Right atrium auricular region (tissue), 2 donors: ENCODE results near the gene ABHD2. TPM values are rescaled to one million over a fixed set of nuclear protein-coding genes. Genes with fewer than 3 reads are reported as not detected.
A peak's percentile ranks its signal among the peaks of the same experiment; 100 is the strongest.

Source experiments
- DNase-seq: peaks from one replicate; pipeline ENCODE4 v3.0.0-alpha.2; 2019; ENCODE audit warnings: low spot score
- H3K27ac ChIP-seq, 2 donors: fragments of 200-600 bp; sonication (generic); 1 replicate in 1 of 2; 2 replicates in 1 of 2; pipeline ENCODE4 v1.5.1; 2016 to 2019
- H3K27me3 ChIP-seq, 2 donors: fragments of 200-600 bp; sonication (generic); one replicate each; pipeline versions ENCODE4 v1.5.1 to v1.6.0; 2017 to 2019
- H3K36me3 ChIP-seq: fragments of 200-600 bp; sonication (generic); one replicate; pipeline ENCODE4 v1.5.1; 2016
- H3K4me1 ChIP-seq, 2 donors: fragments of 200-600 bp; sonication (generic); one replicate each; pipeline versions ENCODE4 v1.5.1 to v1.6.0; 2017 to 2019
- H3K4me3 ChIP-seq, 2 donors: fragments of 200-600 bp; sonication (generic); 1 replicate in 1 of 2; 2 replicates in 1 of 2; pipeline ENCODE4 v1.5.1; 2017 to 2019; ENCODE audit warnings: mild to moderate bottlenecking in 1 of 2, moderate library complexity in 1 of 2
- H3K9me3 ChIP-seq, 2 donors: fragments of 200-600 bp; sonication (generic); one replicate each; pipeline ENCODE4 v1.5.1; 2019
- CTCF ChIP-seq, 2 donors: fragments of 200-600 bp; sonication (generic); IDR thresholded peaks; one replicate each; pipeline ENCODE4 v1.5.1; 2019; ENCODE audit warnings: antibody characterized with exemption in 2 of 2
- total RNA-seq, 2 donors: library from RNA; depleted of rRNA; stranded (reverse); fragments of >200 nt; gene quantifications; one replicate each; pipeline ENCODE4 v1.1.0, GENCODE V29; 2016

ABHD2 gene
- total RNA-seq, 2 donors from 2014 or later, result 115 to 118 TPM

GRCh38 chr15:89114990-89115389 is 26.7 kb downstream of the ABHD2 start:
- Histone ChIP-seq H3K27me3 (no peaks in the 10 kb centered on the region), H3K27ac (peak overlapping the region; percentile 93 to 95), H3K4me1 (peaks cover 0 to 91% of the 10 kb centered on the region in 2 donors), H3K4me3 (no peak overlapping the region), H3K9me3 (no peaks in the 10 kb centered on the region), H3K36me3 (peaks cover 46% of the 10 kb centered on the region)
- no peak for TF ChIP-seq CTCF (IDR thresholded peaks at IDR 0.05)
- no peak for DNase-seq

GRCh38 chr15:89115547-89115946 is 27.3 kb downstream of the ABHD2 start:
- Histone ChIP-seq H3K27ac (peak overlapping the region; percentile 93 to 95), H3K27me3 (no peaks in the 10 kb centered on the region), H3K4me3 (no peak overlapping the region), H3K4me1 (peaks cover 0 to 93% of the 10 kb centered on the region in 2 donors), H3K36me3 (peaks cover 48% of the 10 kb centered on the region), H3K9me3 (no peaks in the 10 kb centered on the region)
- DNase-seq, result no peak
- TF ChIP-seq CTCF (IDR thresholded peaks at IDR 0.05), result no peak

GRCh38 chr15:89116404-89116803 is 28.1 kb downstream of the ABHD2 start:
- Histone ChIP-seq H3K9me3 (no peaks in the 10 kb centered on the region), H3K27ac (peak overlapping the region; percentile 93 to 95), H3K36me3 (peaks cover 55% of the 10 kb centered on the region), H3K4me3 (no peak overlapping the region), H3K27me3 (no peaks in the 10 kb centered on the region), H3K4me1 (peaks cover 0 to 98% of the 10 kb centered on the region in 2 donors)
- no peak for DNase-seq
- TF ChIP-seq CTCF (IDR thresholded peaks at IDR 0.05), result no peak

- Histone ChIP-seq H3K4me1 (peaks cover 0 to 94% of the 10 kb centered on the region in 2 donors), H3K36me3 (peaks cover 68% of the 10 kb centered on the region)
- no peak for DNase-seq
Observed at GRCh38 chr15:89117790-89118189, 29.5 kb downstream of the ABHD2 start.

GRCh38 chr15:89118481-89118989 is 30.3 kb downstream of the ABHD2 start:
- no peaks in the 10 kb centered on the region for H3K27me3 ChIP-seq
- no peak for TF ChIP-seq CTCF (IDR thresholded peaks at IDR 0.05)
- no peaks in the 10 kb centered on the region for H3K9me3 ChIP-seq
- H3K4me3 ChIP-seq, result no peak overlapping the region
- H3K27ac ChIP-seq, result peak overlapping the region; percentile 93 to 95
- no peak for DNase-seq
- peaks cover 0 to 91% of the 10 kb centered on the region in 2 donors for H3K4me1 ChIP-seq
- H3K36me3 ChIP-seq, result peaks cover 66% of the 10 kb centered on the region

More at GRCh38 chr15:89117790-89118189, 29.5 kb downstream of the ABHD2 start:
- H3K27me3 ChIP-seq, result no peaks in the 10 kb centered on the region
- no peak for TF ChIP-seq CTCF (IDR thresholded peaks at IDR 0.05)
- H3K4me3 ChIP-seq, result no peak overlapping the region
- H3K27ac ChIP-seq, result peak overlapping the region; percentile 93 to 95
- no peaks in the 10 kb centered on the region for H3K9me3 ChIP-seq
